HEK293T (cell line): ENCODE data around the gene RHOU.

ENCODE experiments used
- ELF4 ChIP-seq: fragments of 450-650 bp; IDR thresholded peaks from 2 replicates; pipeline ENCODE4 v1.6.1; 2017; ENCODE audit warnings: antibody characterized with exemption
- FOXK2 ChIP-seq: fragments of 450-650 bp; IDR thresholded peaks from 2 replicates; pipeline ENCODE4 v1.6.1; 2016; ENCODE audit warnings: mild to moderate bottlenecking
- FOXM1 ChIP-seq: fragments of 450-650 bp; IDR thresholded peaks from 2 replicates; pipeline ENCODE4 v1.6.1; 2017; ENCODE audit warnings: mild to moderate bottlenecking, borderline replicate concordance
- HDGF ChIP-seq: fragments of 450-650 bp; IDR thresholded peaks from 2 replicates; pipeline ENCODE4 v1.6.1; 2017; ENCODE audit warnings: antibody characterized with exemption, borderline replicate concordance
- LEF1 ChIP-seq: fragments of 450-650 bp; IDR thresholded peaks from 2 replicates; pipeline ENCODE4 v1.6.1; 2017; ENCODE audit warnings: mild to moderate bottlenecking, borderline replicate concordance
- NFRKB ChIP-seq: fragments of 450-650 bp; IDR thresholded peaks from 2 replicates; pipeline ENCODE4 v1.6.1; 2016; ENCODE audit warnings: mild to moderate bottlenecking, moderate library complexity
- PKNOX1 ChIP-seq: fragments of 450-650 bp; IDR thresholded peaks from 2 replicates; pipeline ENCODE4 v1.6.1; 2016
- SP1 ChIP-seq: fragments of 450-650 bp; IDR thresholded peaks from 2 replicates; pipeline ENCODE4 v1.6.1; 2017
- TARDBP ChIP-seq: fragments of 450-650 bp; IDR thresholded peaks from 2 replicates; pipeline ENCODE4 v1.6.1; 2016
- ZNF384 ChIP-seq: fragments of 450-650 bp; IDR thresholded peaks from 2 replicates; pipeline ENCODE4 v1.6.1; 2016

- TF ChIP-seq FOXM1 (no peak), ELF4 (no peak), SP1 (no peak), ZNF384 (no peak), FOXK2 (no peak), LEF1 (no peak), HDGF (no peak), PKNOX1 (no peak), TARDBP (no peak), NFRKB (no peak)
These were observed 57.3 kb downstream of the RHOU start for GRCh38 chr1:228792601-228793000.
